NCI-H2029 (cell line): ENCODE measurements around the gene CDC34.
"Not testable (repeated sequence)": the region's sequence is repeated elsewhere in the genome, so short reads cannot be mapped to it uniquely, and the experiment has no call there.

ENCODE experiments used
- DNase-seq: peaks from one replicate; lab custom pipeline; 2025; lab: John Stamatoyannopoulos, UW

CDC34 gene

GRCh38 chr19:573519-573825 lies 41.9 kb downstream of the CDC34 start:
- DNase-seq, result no peak

GRCh38 chr19:574658-575526 lies 43.3 kb downstream of the CDC34 start:
- no peak for DNase-seq

- no peak for DNase-seq
These were observed 44.3 kb downstream of the CDC34 start for GRCh38 chr19:575527-576506.

- no peak for DNase-seq
These were observed 45.3 kb downstream of the CDC34 start for GRCh38 chr19:576768-577438.

GRCh38 chr19:577439-578392 lies 46.2 kb downstream of the CDC34 start:
- no peak for DNase-seq

- no peak for DNase-seq
These were observed 47.7 kb downstream of the CDC34 start for GRCh38 chr19:579111-579841.

- no peak for DNase-seq
These were observed 48.2 kb downstream of the CDC34 start for GRCh38 chr19:579842-580155.

GRCh38 chr19:580274-580835 lies 48.8 kb downstream of the CDC34 start:
- no peak for DNase-seq

GRCh38 chr19:581399-582111 lies 50.0 kb downstream of the CDC34 start:
- no peak for DNase-seq

- no peak for DNase-seq
These were observed 51.1 kb downstream of the CDC34 start for GRCh38 chr19:582497-583197.

- no peak for DNase-seq
These were observed 51.8 kb downstream of the CDC34 start for GRCh38 chr19:583198-583967.

- DNase-seq, result no peak
These were observed 52.3 kb downstream of the CDC34 start for GRCh38 chr19:583968-584239.

- DNase-seq, result no peak
These were observed 52.9 kb downstream of the CDC34 start for GRCh38 chr19:584240-585001.

GRCh38 chr19:585146-585545 lies 53.6 kb downstream of the CDC34 start:
- DNase-seq, result not testable (repeated sequence)

GRCh38 chr19:585551-586110 lies 54.1 kb downstream of the CDC34 start:
- no peak for DNase-seq

- DNase-seq, result peak; percentile 94
These were observed 56.7 kb downstream of the CDC34 start for GRCh38 chr19:588093-588740.
